SU-DHL-6 (cell line): ENCODE results near the gene SPACA4.
"Not testable (repeated sequence)": the region's sequence is repeated elsewhere in the genome, so short reads cannot be mapped to it uniquely, and the experiment has no call there.

Experiments used
- H2AFZ ChIP-seq: fragments of 200-600 bp; sonication (generic); 2 replicates; pipeline ENCODE4 v1.6.1; 2014; ENCODE audit warnings: low read depth, mild to moderate bottlenecking, moderate library complexity, mixed read lengths, antibody characterized with exemption, low read length; ENCODE audit not compliant: severe bottlenecking
- H3F3A ChIP-seq: fragments of 200-600 bp; shearing (Covaris generic); 2 replicates; pipeline ENCODE4 v1.6.0; 2016; ENCODE audit warnings: antibody characterized with exemption, mild to moderate bottlenecking; ENCODE audit not compliant: insufficient read depth
- H3K27ac ChIP-seq: fragments of 200-600 bp; sonication (generic); 2 replicates; pipeline ENCODE4 v1.5.1; 2016; ENCODE audit warnings: low read depth, mild to moderate bottlenecking, low read length, moderate library complexity, mixed read lengths
- H3K27me3 ChIP-seq: fragments of 200-600 bp; sonication (generic), shearing (Covaris generic); 2 replicates; pipeline ENCODE4 v1.6.0; 2014; ENCODE audit warnings: mild to moderate bottlenecking, low read length
- H3K36me3 ChIP-seq: fragments of 200-600 bp; sonication (generic); 2 replicates; pipeline ENCODE4 v1.6.1; 2014; ENCODE audit warnings: mild to moderate bottlenecking, low read length, mixed read lengths
- H3K4me2 ChIP-seq: fragments of 300-600, 200-600 bp; shearing (Covaris generic), sonication (generic); 2 replicates; pipeline ENCODE4 v1.6.0; 2014; ENCODE audit warnings: low read length, low read depth, mild to moderate bottlenecking; ENCODE audit not compliant: poor library complexity, severe bottlenecking
- H3K4me3 ChIP-seq: fragments of 200-600 bp; sonication (generic); 2 replicates; pipeline ENCODE4 v1.5.1; 2014; ENCODE audit warnings: antibody characterized with exemption, low read length, mild to moderate bottlenecking, mixed read lengths; ENCODE audit not compliant: insufficient read depth, poor library complexity, severe bottlenecking
- H3K79me2 ChIP-seq: fragments of 200-600 bp; sonication (generic); 2 replicates; pipeline ENCODE4 v1.6.1; 2014; ENCODE audit warnings: mild to moderate bottlenecking, low read length, moderate library complexity; ENCODE audit not compliant: insufficient read depth
- H3K9ac ChIP-seq: fragments of 200-600 bp; sonication (generic); 2 replicates; pipeline ENCODE4 v1.7.0; 2014; ENCODE audit warnings: mild to moderate bottlenecking, low read length
- H3K9me2 ChIP-seq: fragments of 200-600 bp; sonication (generic); replicated peaks from 2 replicates; pipeline ENCODE4 v1.6.1; 2014; ENCODE audit warnings: low read length; ENCODE audit not compliant: insufficient read depth
- H3K9me3 ChIP-seq: fragments of 200-600 bp; sonication (generic); 2 replicates; pipeline ENCODE4 v1.6.1; 2014; ENCODE audit warnings: low read length, mixed read lengths; ENCODE audit not compliant: insufficient read depth
- H4K20me1 ChIP-seq: fragments of 200-600 bp; sonication (generic); 2 replicates; pipeline ENCODE4 v1.6.1; 2014; ENCODE audit warnings: low read depth, mild to moderate bottlenecking, antibody characterized with exemption, low read length, moderate library complexity, mixed read lengths
- CTCF ChIP-seq: fragments of 200-600 bp; sonication (generic); IDR thresholded peaks from one replicate; pipeline ENCODE4 v1.5.1; 2017; ENCODE audit warnings: antibody characterized with exemption, mild to moderate bottlenecking, low read length, moderate library complexity; ENCODE audit not compliant: insufficient read depth, poor library complexity, severe bottlenecking
- EZH2phosphoT487 ChIP-seq: fragments of 200-600 bp; sonication (generic), shearing (Covaris generic); conservative IDR thresholded peaks from 2 replicates; pipeline ENCODE4 v1.6.1; 2018; ENCODE audit warnings: mild to moderate bottlenecking, antibody characterized with exemption, low read length, moderate library complexity, mixed read lengths

SPACA4 gene

GRCh38 chr19:48630296-48631063 lies 23.9 kb downstream of the SPACA4 start:
- Histone ChIP-seq H3K4me2 (no peak overlapping the region), H3K4me3 (no peak overlapping the region), H3F3A (peaks cover 13% of the 10 kb centered on the region), H3K9ac (no peak overlapping the region), H3K9me2 (no peaks in the 10 kb centered on the region), H3K79me2 (no peaks in the 10 kb centered on the region), H3K27me3 (no peaks in the 10 kb centered on the region), H4K20me1 (no peaks in the 10 kb centered on the region), H3K36me3 (no peaks in the 10 kb centered on the region), H3K27ac (no peak overlapping the region), H2AFZ (no peak overlapping the region), H3K9me3 (no peaks in the 10 kb centered on the region)
- TF ChIP-seq CTCF (no peak), EZH2phosphoT487 (no peak)

- Histone ChIP-seq H2AFZ (no peak overlapping the region), H3K4me2 (no peak overlapping the region), H3F3A (peaks cover 14% of the 10 kb centered on the region), H3K27ac (no peak overlapping the region), H3K79me2 (no peaks in the 10 kb centered on the region), H4K20me1 (no peaks in the 10 kb centered on the region), H3K9me2 (no peaks in the 10 kb centered on the region), H3K27me3 (no peaks in the 10 kb centered on the region), H3K4me3 (no peak overlapping the region), H3K9ac (no peak overlapping the region), H3K36me3 (no peaks in the 10 kb centered on the region), H3K9me3 (no peaks in the 10 kb centered on the region)
- no peak for TF ChIP-seq EZH2phosphoT487
- no peak for TF ChIP-seq CTCF
Observed at GRCh38 chr19:48631225-48631624, 24.7 kb downstream of the SPACA4 start.

GRCh38 chr19:48632286-48632685 lies 25.7 kb downstream of the SPACA4 start:
- H3K9me3 ChIP-seq, H3K4me3 ChIP-seq, H4K20me1 ChIP-seq, H3K79me2 ChIP-seq, H2AFZ ChIP-seq, H3K27me3 ChIP-seq, H3K4me2 ChIP-seq, H3K9ac ChIP-seq, H3K9me2 ChIP-seq, H3K36me3 ChIP-seq: not testable (repeated sequence)
- Histone ChIP-seq H3K27ac (0 out of 2 replicates have a peak overlapping the region, but pooled peaks have one; percentile 7), H3F3A (peaks cover 21% of the 10 kb centered on the region)

GRCh38 chr19:48632692-48633147 lies 26.2 kb downstream of the SPACA4 start:
- H3K9ac ChIP-seq = peak overlapping the region; percentile 93; the same call in 1 of the 2 replicates
- TF ChIP-seq EZH2phosphoT487 (no peak), CTCF (no peak)

More at GRCh38 chr19:48632692-48633147, 26.2 kb downstream of the SPACA4 start:
- Histone ChIP-seq H3K79me2 (no peaks in the 10 kb centered on the region), H3F3A (peaks cover 21% of the 10 kb centered on the region), H3K36me3 (no peaks in the 10 kb centered on the region), H3K9me2 (no peaks in the 10 kb centered on the region), H4K20me1 (no peaks in the 10 kb centered on the region), H3K4me2 (no peak overlapping the region), H3K4me3 (no peak overlapping the region), H3K27ac (peak overlapping the region; percentile 7; the same call in 1 of the 2 replicates), H3K27me3 (no peaks in the 10 kb centered on the region), H2AFZ (no peak overlapping the region), H3K9me3 (no peaks in the 10 kb centered on the region)
